OCI-LY7 (cell line): ENCODE results near the gene OR4E1. TPM values are rescaled to one million over a fixed set of nuclear protein-coding genes. Genes with fewer than 3 reads are reported as not detected.

ENCODE experiments used
- BruUV-seq: library from RNA; stranded (reverse); fragments of 400-500 nt; replicated peaks from 2 replicates; lab custom pipeline; 2021; lab: Mats Ljungman, UMichigan
- CTCF ChIA-PET: fragments of 300-600 bp; sonication (Branson Sonifier 250); formaldehyde crosslinking; loops from one replicate; lab custom pipeline; 2022; ENCODE audit warnings: antibody characterized with exemption; ENCODE audit not compliant: unreplicated experiment; lab: Charles Lee
- POLR2A ChIA-PET: fragments of 300-600 bp; sonication (Branson Sonifier 250); formaldehyde crosslinking; loops from one replicate; lab custom pipeline; 2022; ENCODE audit warnings: antibody characterized with exemption; lab: Charles Lee
- DNase-seq: peaks from one replicate; pipeline ENCODE4 v3.0.0-alpha.2; 2015; ENCODE audit warnings: low spot score
- H2AFZ ChIP-seq: fragments of 200-600 bp; sonication (generic), shearing (Covaris generic); 2 replicates; pipeline ENCODE4 v1.6.1; 2014; ENCODE audit warnings: mild to moderate bottlenecking, antibody characterized with exemption, low read length, moderate library complexity
- H3K27ac ChIP-seq: fragments of 200-600 bp; sonication (generic); 2 replicates; pipeline ENCODE4 v1.5.1; 2014; ENCODE audit warnings: mixed run types, low read depth, mild to moderate bottlenecking, moderate library complexity, low read length, inconsistent platforms; ENCODE audit not compliant: poor library complexity, severe bottlenecking
- H3K36me3 ChIP-seq: fragments of 200-600 bp; sonication (generic); 2 replicates; pipeline ENCODE4 v1.6.1; 2014; ENCODE audit warnings: mild to moderate bottlenecking, antibody characterized with exemption, low read length, moderate library complexity, mixed read lengths; ENCODE audit not compliant: insufficient read depth
- H3K4me1 ChIP-seq: fragments of 200-600 bp; sonication (generic); 2 replicates; pipeline ENCODE4 v1.5.1; 2014; ENCODE audit warnings: mild to moderate bottlenecking, low read length; ENCODE audit not compliant: insufficient read depth, poor library complexity, severe bottlenecking
- H3K4me2 ChIP-seq: fragments of 200-600 bp; sonication (generic); 2 replicates; pipeline ENCODE4 v1.6.1; 2014; ENCODE audit warnings: mild to moderate bottlenecking, low read length
- H3K4me3 ChIP-seq: fragments of 200-600 bp; sonication (generic); 2 replicates; pipeline ENCODE4 v1.5.1; 2014; ENCODE audit warnings: mild to moderate bottlenecking, low read depth, low read length; ENCODE audit not compliant: poor library complexity, severe bottlenecking
- H3K79me2 ChIP-seq: fragments of 200-600 bp; sonication (generic); 2 replicates; pipeline ENCODE4 v1.6.1; 2016; ENCODE audit warnings: low read depth, mild to moderate bottlenecking, low read length, moderate library complexity, mixed read lengths; ENCODE audit not compliant: insufficient read depth
- H3K9me2 ChIP-seq: fragments of 200-600 bp; sonication (generic); 2 replicates; pipeline ENCODE4 v1.6.1; 2016; ENCODE audit warnings: mild to moderate bottlenecking, low read length, mixed read lengths; ENCODE audit not compliant: insufficient read depth
- H3K9me3 ChIP-seq: fragments of 200-600 bp; sonication (generic); 2 replicates; pipeline ENCODE4 v1.6.1; 2014; ENCODE audit warnings: mild to moderate bottlenecking, mixed run types, low read length, mixed read lengths
- H4K20me1 ChIP-seq: fragments of 200-600 bp; sonication (generic); 2 replicates; pipeline ENCODE4 v1.6.1; 2014; ENCODE audit warnings: mild to moderate bottlenecking, antibody characterized with exemption, low read length, moderate library complexity, mixed read lengths; ENCODE audit not compliant: insufficient read depth
- CTCF ChIP-seq: fragments of 200-600 bp; sonication (generic); conservative IDR thresholded peaks from 2 replicates; pipeline ENCODE4 v1.5.1; 2014; ENCODE audit warnings: mild to moderate bottlenecking, antibody characterized with exemption, low read length, moderate library complexity, mixed read lengths
- EZH2phosphoT487 ChIP-seq: fragments of 200-600 bp; sonication (generic); IDR thresholded peaks from 2 replicates; pipeline ENCODE4 v1.6.1; 2018; ENCODE audit warnings: low read depth, borderline replicate concordance, mild to moderate bottlenecking, mixed run types, antibody characterized with exemption, low read length, moderate library complexity, mixed read lengths
- intact Hi-C: fragments of 100-400 bp; cut with micrococcal nuclease; formaldehyde crosslinking; loops from one replicate; pipeline ENCODE4 v1.10.0; 2022; ENCODE audit not compliant: unreplicated experiment
- total RNA-seq, 2 experiments: library from RNA; depleted of rRNA in 1 of 2; stranded (reverse); fragments of >200 nt in 1 of 2; shearing (Covaris generic) in 1 of 2; gene quantifications; 2 replicates each; pipeline ENCODE4 v1.2.3, GENCODE V29; 2014 to 2022

The OR4E1 gene
- total RNA-seq, 2 experiments from 2014 or later = not detected

- H3K36me3 ChIP-seq = no peaks in the 10 kb centered on the region
- no peak overlapping the region for H3K4me3 ChIP-seq
- H3K4me2 ChIP-seq = no peak overlapping the region
- no peaks in the 10 kb centered on the region for H3K9me2 ChIP-seq
- H3K4me1 ChIP-seq = no peaks in the 10 kb centered on the region
- ChIA-PET CTCF (no interaction called here), POLR2A (interaction anchor here (0.6 to 1.2 kb wide), 5 partner anchors 8 to 305 kb away, joined by 3 read pairs; no protein-coding TSS in a partner anchor)
- no peaks in the 10 kb centered on the region for H3K9me3 ChIP-seq
- H3K27ac ChIP-seq = no peak overlapping the region
- no peaks in the 10 kb centered on the region for H4K20me1 ChIP-seq
- TF ChIP-seq EZH2phosphoT487 (no peak), CTCF (no peak)
- H2AFZ ChIP-seq = no peak overlapping the region
- BruUV-seq = no TSS peak
- intact Hi-C loops = no loop called here
- H3K79me2 ChIP-seq = no peaks in the 10 kb centered on the region
- no peak for DNase-seq
Observed at GRCh38 chr14:21647380-21647779, 26.2 kb downstream of the OR4E1 start.

- Histone ChIP-seq H3K4me2 (no peak overlapping the region), H3K27ac (no peak overlapping the region), H3K36me3 (no peaks in the 10 kb centered on the region), H3K9me2 (no peaks in the 10 kb centered on the region), H4K20me1 (no peaks in the 10 kb centered on the region), H3K79me2 (no peaks in the 10 kb centered on the region), H3K9me3 (no peaks in the 10 kb centered on the region), H3K4me1 (no peaks in the 10 kb centered on the region), H3K4me3 (no peak overlapping the region), H2AFZ (no peak overlapping the region)
- no peak for DNase-seq
- ChIA-PET CTCF (interaction anchor here (0.7 kb wide), 1 partner anchor 11 kb away, joined by 3 read pairs; the partner anchor contains the start of gene OR4E2), POLR2A (interaction anchor here (0.6 to 1.5 kb wide), 2 partner anchors 9 to 35 kb away, joined by 3 to 4 read pairs; no protein-coding TSS in a partner anchor)
- intact Hi-C loops = no loop called here
- TF ChIP-seq EZH2phosphoT487 (no peak), CTCF (no peak)
- no TSS peak for BruUV-seq
Observed at GRCh38 chr14:21643407-21643806, 30.2 kb downstream of the OR4E1 start.

- H4K20me1 ChIP-seq = no peaks in the 10 kb centered on the region
- no peaks in the 10 kb centered on the region for H3K36me3 ChIP-seq
- ChIA-PET POLR2A (interaction anchor here (0.5 to 1.5 kb wide), 3 partner anchors 10 to 94 kb away, joined by 3 to 5 read pairs (median 4); no protein-coding TSS in a partner anchor), CTCF (no interaction called here)
- no peaks in the 10 kb centered on the region for H3K9me3 ChIP-seq
- no peak overlapping the region for H2AFZ ChIP-seq
- no peak overlapping the region for H3K27ac ChIP-seq
- intact Hi-C loops = no loop called here
- no TSS peak for BruUV-seq
- no peak overlapping the region for H3K4me3 ChIP-seq
- no peaks in the 10 kb centered on the region for H3K4me1 ChIP-seq
- no peak for DNase-seq
- H3K9me2 ChIP-seq = no peaks in the 10 kb centered on the region
- no peak overlapping the region for H3K4me2 ChIP-seq
- TF ChIP-seq EZH2phosphoT487 = no peak
- TF ChIP-seq CTCF = no peak
- no peaks in the 10 kb centered on the region for H3K79me2 ChIP-seq
Observed at GRCh38 chr14:21642683-21643082, 30.9 kb downstream of the OR4E1 start.
